HEK293T (cell line): ENCODE measurements around the gene SUN5.

Experiments used
- ARNT ChIP-seq: fragments of 450-650 bp; IDR thresholded peaks from 2 replicates; pipeline ENCODE4 v1.6.1; 2017; ENCODE audit warnings: mild to moderate bottlenecking
- BHLHE40 ChIP-seq: fragments of 450-650 bp; IDR thresholded peaks from 2 replicates; pipeline ENCODE4 v1.6.1; 2016; ENCODE audit warnings: mild to moderate bottlenecking, moderate library complexity, borderline replicate concordance
- CTBP1 ChIP-seq: fragments of 450-650 bp; IDR thresholded peaks from 2 replicates; pipeline ENCODE4 v1.6.1; 2016; ENCODE audit warnings: borderline replicate concordance
- FOXA1 ChIP-seq: fragments of 450-650 bp; IDR thresholded peaks from 2 replicates; pipeline ENCODE4 v1.6.1; 2016; ENCODE audit warnings: mild to moderate bottlenecking
- FOXK2 ChIP-seq: fragments of 450-650 bp; IDR thresholded peaks from 2 replicates; pipeline ENCODE4 v1.6.1; 2016; ENCODE audit warnings: mild to moderate bottlenecking
- HDGF ChIP-seq: fragments of 450-650 bp; IDR thresholded peaks from 2 replicates; pipeline ENCODE4 v1.6.1; 2017; ENCODE audit warnings: antibody characterized with exemption, borderline replicate concordance
- LEF1 ChIP-seq: fragments of 450-650 bp; IDR thresholded peaks from 2 replicates; pipeline ENCODE4 v1.6.1; 2017; ENCODE audit warnings: mild to moderate bottlenecking, borderline replicate concordance
- SP1 ChIP-seq: fragments of 450-650 bp; IDR thresholded peaks from 2 replicates; pipeline ENCODE4 v1.6.1; 2017
- TARDBP ChIP-seq: fragments of 450-650 bp; IDR thresholded peaks from 2 replicates; pipeline ENCODE4 v1.6.1; 2016
- ZNF384 ChIP-seq: fragments of 450-650 bp; IDR thresholded peaks from 2 replicates; pipeline ENCODE4 v1.6.1; 2016
- TF ChIP-seq, protein P1 (sequence below): fragments of 450-650 bp; IDR thresholded peaks from 2 replicates; pipeline ENCODE4 v1.6.1; 2016

DNA sequence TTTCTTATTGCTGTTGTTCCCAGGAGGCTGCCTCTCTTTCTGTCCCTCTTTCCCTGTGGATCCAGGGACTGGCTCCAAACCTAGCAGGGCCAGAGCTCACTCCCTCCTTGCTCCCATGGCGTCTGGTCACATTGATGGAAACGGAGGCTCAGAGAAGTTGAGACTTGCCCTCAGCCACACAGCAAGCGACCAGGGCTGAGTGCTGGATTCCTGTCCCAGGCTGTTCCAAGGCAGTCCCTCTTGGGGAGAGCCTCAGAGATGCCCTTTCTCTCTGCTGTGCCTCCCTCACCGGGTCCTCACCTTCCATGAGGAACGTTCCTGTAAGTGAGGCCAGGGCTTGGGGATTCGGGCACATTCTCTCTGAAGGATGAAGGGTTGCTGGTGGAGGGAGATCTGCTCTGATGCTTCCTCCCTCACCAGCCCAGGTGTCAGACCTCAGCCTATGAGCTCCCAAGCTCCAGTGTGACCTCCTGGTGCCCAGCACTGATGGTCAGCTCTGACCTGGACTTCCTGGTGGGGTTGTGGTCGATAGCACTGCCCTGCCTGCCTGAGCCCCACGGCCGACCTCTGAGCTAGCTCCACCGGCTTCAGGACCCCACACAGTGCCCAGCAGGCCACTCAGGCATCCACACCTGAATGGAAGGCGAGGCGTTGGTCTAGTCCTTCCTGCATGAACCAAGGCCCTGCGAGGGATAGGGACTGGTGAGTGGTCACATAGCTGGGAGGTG, 26.8 kb downstream of the SUN5 start:
- no peak for TF ChIP-seq SP1
- no peak for TF ChIP-seq ARNT
- TF ChIP-seq BHLHE40 = no peak
- TF ChIP-seq TARDBP = no peak
- TF ChIP-seq ZNF384 = no peak
- TF ChIP-seq FOXA1 = no peak
- TF ChIP-seq HDGF = no peak
- TF ChIP-seq FOXK2 = no peak
- no peak for TF ChIP-seq CTBP1
- TF ChIP-seq, protein P1, sequence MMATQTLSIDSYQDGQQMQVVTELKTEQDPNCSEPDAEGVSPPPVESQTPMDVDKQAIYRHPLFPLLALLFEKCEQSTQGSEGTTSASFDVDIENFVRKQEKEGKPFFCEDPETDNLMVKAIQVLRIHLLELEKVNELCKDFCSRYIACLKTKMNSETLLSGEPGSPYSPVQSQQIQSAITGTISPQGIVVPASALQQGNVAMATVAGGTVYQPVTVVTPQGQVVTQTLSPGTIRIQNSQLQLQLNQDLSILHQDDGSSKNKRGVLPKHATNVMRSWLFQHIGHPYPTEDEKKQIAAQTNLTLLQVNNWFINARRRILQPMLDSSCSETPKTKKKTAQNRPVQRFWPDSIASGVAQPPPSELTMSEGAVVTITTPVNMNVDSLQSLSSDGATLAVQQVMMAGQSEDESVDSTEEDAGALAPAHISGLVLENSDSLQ = no peak
- TF ChIP-seq LEF1 = no peak
